ENCODE data around the gene ATP2B1.
"Not testable (repeated sequence)": the region's sequence is repeated elsewhere in the genome, so short reads cannot be mapped to it uniquely, and the experiment has no call there.

Gene ATP2B1

DNA sequence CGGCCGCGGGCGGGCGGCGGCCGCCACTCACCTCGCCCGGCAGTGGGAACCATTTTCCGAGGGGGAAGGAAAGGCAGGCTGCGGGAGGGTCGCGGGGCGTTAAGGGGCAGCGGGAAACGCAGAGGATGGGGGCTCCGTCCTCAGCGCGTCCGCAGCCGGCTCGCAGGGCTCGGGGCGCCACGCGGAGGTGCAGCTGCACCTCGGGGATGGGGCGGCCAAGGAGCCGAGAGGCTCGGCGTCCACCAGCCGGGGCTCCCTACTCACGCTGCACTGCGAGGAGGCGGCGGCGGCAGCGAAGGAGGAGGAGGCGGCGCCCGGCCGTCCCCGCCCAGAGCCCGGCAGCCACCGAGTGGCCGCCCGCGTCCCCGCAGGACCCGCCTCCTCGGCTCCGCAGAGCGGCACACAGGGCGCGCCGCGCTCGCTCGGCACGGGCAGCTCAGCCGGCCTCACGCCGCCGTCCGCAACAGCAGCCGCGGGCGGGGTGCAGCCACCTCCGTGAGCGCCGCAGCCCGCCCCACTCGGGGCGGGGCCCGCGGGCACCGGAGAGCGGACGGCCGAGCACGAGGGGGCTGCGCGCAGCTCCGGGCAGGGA, at the start of gene ATP2B1:
Gene ATP2B1, minus strand, starts transcription at position 274 of the 592 bp plus-strand sequence. CDS start 52,952 bp downstream, outside the sequence.
- DNase-seq (ENCODE audit: low read depth in 2 of 2, low spot score in 1 of 2) = peak; percentile 34 to 70

GRCh38 chr12:89757987-89758386, 49.3 kb upstream of the ATP2B1 start:
- not testable (repeated sequence) for DNase-seq (ENCODE audit: low read depth in 2 of 2, low spot score in 1 of 2)

DNA sequence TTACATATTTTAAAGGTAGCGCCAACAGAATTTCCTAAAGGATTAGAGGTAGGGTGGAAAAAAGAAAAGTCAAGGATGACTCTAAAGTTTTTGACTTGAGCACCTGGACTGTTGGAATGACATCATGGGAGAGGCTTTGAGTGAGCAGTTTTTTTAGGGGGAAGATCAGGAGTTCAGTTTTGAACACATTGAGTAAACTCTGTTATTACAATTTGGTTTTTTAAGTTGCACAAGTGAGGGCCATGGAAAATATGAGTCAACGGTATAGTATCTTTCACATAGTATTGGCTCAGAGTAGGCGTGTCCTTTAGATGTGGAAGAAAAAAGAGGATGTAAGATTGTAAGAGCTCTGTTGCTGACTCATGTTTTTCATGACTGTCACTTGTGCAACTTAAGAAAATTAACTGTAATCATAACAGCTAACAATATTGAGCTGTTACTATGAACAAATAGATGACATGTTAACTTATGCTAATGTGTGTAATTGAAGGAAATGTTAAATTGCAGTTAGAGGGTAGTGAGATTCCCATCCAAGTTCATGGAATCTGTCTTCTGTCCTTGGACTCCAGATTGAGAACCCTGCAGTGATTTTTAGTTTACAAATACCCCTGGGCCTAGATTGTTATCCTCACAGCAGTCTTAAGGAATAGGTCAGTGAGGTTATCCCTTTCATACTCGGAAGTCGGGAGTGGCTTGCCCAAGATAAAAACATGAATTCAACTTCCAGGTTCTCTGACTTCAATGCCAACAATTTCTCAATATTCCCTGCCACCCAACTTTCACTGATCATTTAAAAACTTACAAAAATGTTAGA, 48.2 kb upstream of the ATP2B1 start:
- no peak for DNase-seq (ENCODE audit: low read depth in 2 of 2, low spot score in 1 of 2)

DNA sequence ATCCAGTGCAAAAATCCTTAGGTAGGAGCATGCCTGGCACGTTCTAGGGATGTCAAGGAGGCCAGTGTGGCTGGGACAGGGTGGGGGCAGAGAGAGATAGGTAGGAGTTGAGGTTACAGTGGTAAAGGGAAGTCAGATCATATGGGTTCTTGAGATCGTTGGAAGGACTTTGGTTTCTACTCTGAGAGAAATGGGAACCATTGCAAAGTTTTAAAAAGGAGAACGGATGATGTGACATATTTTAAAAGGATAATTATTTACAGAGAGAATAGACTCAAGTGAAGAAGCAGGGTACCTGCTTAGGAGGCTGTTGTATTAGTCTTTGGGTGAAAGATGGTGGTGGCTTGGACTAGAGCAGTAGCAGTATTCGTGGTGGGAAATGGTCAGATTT, 47.6 kb upstream of the ATP2B1 start:
- no peak for DNase-seq (ENCODE audit: low read depth in 2 of 2, low spot score in 1 of 2)

DNA sequence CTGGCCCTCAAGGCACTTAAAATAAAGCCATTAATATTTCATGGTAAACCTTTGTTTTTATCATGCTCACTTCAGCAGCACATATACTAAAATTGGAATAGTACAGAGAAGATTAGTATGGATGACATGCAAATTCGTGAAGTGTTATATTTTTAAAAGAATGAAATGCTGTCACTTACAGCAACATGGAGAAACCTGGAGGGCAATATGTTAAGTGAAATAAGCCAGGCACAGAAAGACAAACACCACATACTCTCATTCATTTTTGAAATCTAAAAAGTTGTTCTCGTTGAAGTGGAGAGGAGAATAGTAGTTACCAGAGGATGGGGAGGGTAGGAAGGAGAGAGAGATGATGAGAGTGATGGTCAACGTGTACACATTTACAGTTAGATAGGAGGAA, 45.4 kb upstream of the ATP2B1 start:
- DNase-seq (ENCODE audit: low read depth in 2 of 2, low spot score in 1 of 2) = no peak

GRCh38 chr12:89752341-89752740, 43.7 kb upstream of the ATP2B1 start:
- DNase-seq (ENCODE audit: low read depth in 2 of 2, low spot score in 1 of 2) = no peak

DNA sequence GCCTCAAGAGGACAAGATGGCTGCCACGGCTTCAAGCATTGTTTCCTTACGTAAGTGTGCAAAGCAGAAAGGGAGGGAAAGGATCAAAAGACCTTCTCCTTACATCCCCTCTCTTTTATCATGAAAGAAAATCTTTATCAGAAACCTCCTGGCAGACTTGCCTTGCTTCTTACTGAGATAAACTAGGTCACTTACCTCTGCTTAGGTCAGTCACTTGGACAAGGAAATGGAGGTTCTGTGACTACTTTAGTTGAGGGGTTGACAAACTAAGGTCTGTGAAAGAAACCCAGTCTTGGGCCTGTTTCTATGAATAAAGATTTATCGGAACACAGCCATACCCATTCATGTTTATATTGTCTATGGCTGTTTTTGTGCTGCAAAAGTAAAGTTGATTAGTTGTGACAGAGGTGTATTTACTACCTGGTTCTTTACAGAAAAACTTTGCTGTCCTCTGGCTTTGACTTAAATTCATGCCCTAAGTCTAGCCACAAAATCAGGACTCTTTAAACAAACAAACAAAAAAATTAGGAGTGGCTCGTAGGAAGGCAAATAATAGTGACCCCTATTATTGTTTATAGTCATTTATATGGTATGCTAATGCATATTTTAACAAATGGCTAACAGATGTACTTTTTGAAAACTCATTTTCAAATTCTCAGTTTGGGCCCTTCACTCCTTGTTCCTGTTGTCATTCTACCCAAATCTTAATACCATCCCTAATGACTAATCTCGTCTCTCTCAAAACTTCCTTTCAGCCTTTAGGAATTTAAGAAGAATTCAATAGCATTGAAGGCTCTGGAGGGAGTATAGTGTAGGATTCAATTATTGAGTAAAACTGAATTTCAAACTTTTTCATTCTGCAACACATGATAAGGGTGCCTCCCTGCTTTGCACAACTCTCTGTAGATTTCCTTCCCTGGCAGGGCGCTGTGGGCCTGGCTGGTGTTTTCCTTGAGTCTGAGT, 42.0 kb upstream of the ATP2B1 start:
- no peak for DNase-seq (ENCODE audit: low read depth in 2 of 2, low spot score in 1 of 2)

GRCh38 chr12:89748791-89749190, 40.2 kb upstream of the ATP2B1 start:
- DNase-seq (ENCODE audit: low read depth in 2 of 2, low spot score in 1 of 2) = no peak

GRCh38 chr12:89745286-89745685, 36.6 kb upstream of the ATP2B1 start:
- no peak for DNase-seq (ENCODE audit: low read depth in 2 of 2, low spot score in 1 of 2)

- no peak for DNase-seq (ENCODE audit: low read depth in 2 of 2, low spot score in 1 of 2)
Observed at GRCh38 chr12:89742337-89743022, 33.8 kb upstream of the ATP2B1 start.

- DNase-seq (ENCODE audit: low read depth in 2 of 2, low spot score in 1 of 2) = no peak
Observed at GRCh38 chr12:89740943-89741342, 32.3 kb upstream of the ATP2B1 start.

DNA sequence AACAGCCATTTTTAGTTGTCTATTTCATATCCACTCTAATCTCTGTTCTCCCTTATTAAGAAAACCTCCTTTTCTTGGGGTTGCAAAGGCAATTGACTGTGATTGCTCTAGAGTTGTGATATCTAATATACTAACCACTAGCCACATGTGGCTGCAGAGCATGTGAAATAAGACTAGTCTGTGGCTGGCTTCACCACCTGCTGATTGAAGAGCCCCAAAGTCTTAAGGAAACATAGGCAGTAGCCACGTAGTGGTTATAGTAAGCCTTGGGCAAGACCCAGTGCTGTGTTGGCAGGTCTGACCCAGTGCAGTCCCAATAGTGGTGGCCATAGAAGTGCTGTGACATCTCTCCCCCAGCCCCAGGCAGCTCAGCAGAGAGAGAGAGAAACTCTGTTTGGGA, 28.4 kb upstream of the ATP2B1 start:
- DNase-seq (ENCODE audit: low read depth in 2 of 2, low spot score in 1 of 2) = no peak

GRCh38 chr12:89733579-89734201, 25.1 kb upstream of the ATP2B1 start:
- DNase-seq (ENCODE audit: low read depth in 2 of 2, low spot score in 1 of 2) = no peak

DNA sequence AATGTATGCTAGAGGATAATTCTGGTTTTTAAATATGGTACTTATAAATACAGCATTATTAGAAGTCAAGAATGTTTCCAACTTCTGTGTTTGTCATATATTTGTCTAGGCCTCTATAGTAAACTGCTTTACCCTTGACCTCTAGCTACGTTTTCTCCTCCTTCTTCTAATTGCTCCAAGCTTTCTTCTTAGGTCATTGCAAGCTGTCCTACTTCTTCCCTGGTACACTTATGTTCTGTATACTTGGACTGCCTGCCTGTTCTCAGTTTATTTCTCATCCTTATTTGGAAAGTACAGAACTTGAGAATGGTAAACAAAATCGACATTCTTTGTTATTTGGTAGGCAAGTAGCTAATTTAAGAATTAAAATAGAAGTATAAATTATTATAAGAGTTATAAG, 23.9 kb upstream of the ATP2B1 start:
- DNase-seq (ENCODE audit: low read depth in 2 of 2, low spot score in 1 of 2) = no peak

DNA sequence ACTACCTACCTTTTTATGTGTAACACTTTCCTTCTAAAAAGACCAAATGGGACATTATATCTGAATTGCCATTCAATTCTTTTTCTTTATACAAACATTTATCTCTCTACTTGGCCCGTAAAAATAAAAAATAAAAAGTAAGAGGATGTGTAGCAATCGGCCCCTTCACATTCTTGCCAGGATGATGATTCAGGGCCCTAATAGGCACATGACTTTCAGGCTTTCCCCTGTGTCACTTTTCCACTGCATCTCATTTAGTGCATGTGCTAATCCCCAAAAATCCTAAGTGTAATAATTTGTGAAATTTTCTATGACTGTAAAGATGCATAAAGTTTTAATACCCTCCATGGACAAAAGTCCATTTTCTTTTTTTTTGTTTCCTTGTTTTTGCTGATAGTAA, 23.0 kb upstream of the ATP2B1 start:
- no peak for DNase-seq (ENCODE audit: low read depth in 2 of 2, low spot score in 1 of 2)

- no peak for DNase-seq (ENCODE audit: low read depth in 2 of 2, low spot score in 1 of 2)
Observed at GRCh38 chr12:89731089-89731488, 22.5 kb upstream of the ATP2B1 start.

GRCh38 chr12:89729946-89730459, 21.4 kb upstream of the ATP2B1 start:
- no peak for DNase-seq (ENCODE audit: low read depth in 2 of 2, low spot score in 1 of 2)

DNA sequence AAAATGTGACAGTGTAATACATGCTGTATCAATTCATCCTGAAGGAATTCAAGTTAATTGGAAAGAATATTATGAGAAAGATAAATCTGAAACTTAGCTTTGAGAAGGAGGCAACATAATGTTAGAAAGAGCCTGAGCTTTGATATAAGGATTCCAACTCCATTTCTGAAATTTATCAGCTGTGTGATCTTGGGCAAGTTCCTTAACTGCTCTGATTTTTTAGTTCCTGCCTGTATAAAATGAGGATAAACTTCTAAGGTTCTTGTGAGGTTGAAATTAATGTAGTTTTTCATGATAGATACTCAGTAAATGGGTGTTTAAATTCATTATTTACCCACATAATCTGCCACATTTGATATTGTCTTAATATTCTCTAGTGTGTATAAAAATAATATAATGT, 14.6 kb upstream of the ATP2B1 start:
- no peak for DNase-seq (ENCODE audit: low read depth in 2 of 2, low spot score in 1 of 2)

- DNase-seq (ENCODE audit: low read depth in 2 of 2, low spot score in 1 of 2) = no peak
Observed at GRCh38 chr12:89721291-89721987, 12.8 kb upstream of the ATP2B1 start.
